GM19463 (cell line): ENCODE measurements around the gene SPATA31E1.
"Not testable (repeated sequence)": the region's sequence is repeated elsewhere in the genome, so short reads cannot be mapped to it uniquely, and the experiment has no call there.

Source experiments
- ATAC-seq: cut with Tn5 transposase; IDR thresholded peaks from one replicate; pipeline ENCODE4 v1.9.1; 2021; ENCODE audit warnings: mild to moderate bottlenecking, moderate library complexity; ENCODE audit not compliant: unreplicated experiment

SPATA31E1 gene

DNA sequence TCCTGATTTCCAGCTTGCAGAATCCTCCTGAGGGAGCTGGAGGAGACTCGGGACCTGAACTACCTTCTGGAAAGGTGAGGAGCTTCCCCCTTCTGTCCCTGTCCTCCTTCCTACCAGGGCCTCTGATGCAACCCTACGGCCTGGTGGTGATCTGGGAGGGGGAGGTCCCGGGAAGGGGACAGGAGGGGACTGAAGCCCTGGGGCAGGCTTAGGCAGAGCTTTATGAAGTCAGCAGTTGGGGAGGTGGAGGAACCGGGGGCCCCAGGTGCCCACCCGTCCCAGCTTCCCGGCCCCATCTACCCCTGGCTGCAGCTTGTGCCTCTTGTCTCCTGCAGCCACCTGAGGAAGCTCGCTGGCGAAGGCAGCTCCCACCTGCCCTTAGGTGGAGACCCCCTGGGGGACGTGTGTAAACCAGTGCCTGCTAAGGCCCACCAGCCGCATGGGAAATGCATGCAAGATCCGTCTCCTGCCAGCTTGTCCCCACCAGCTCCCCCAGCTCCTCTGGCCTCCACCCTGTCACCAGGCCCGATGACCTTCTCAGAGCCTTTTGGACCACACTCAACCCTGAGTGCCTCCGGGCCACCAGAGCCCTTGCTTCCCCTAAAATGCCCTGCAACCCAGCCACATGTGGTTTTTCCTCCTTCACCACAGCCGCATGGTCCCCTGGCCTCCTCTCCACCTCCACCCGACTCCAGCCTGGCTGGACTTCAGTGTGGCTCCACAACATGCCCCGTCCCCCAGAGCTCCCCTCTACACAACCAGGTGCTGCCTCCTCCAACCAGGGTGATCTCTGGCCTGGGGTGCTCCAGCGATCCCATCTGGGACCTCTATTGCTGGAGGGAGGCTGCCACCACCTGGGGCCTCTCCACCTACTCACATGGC lies 2.1 kb downstream of the SPATA31E1 start:
- ATAC-seq: no peak

DNA sequence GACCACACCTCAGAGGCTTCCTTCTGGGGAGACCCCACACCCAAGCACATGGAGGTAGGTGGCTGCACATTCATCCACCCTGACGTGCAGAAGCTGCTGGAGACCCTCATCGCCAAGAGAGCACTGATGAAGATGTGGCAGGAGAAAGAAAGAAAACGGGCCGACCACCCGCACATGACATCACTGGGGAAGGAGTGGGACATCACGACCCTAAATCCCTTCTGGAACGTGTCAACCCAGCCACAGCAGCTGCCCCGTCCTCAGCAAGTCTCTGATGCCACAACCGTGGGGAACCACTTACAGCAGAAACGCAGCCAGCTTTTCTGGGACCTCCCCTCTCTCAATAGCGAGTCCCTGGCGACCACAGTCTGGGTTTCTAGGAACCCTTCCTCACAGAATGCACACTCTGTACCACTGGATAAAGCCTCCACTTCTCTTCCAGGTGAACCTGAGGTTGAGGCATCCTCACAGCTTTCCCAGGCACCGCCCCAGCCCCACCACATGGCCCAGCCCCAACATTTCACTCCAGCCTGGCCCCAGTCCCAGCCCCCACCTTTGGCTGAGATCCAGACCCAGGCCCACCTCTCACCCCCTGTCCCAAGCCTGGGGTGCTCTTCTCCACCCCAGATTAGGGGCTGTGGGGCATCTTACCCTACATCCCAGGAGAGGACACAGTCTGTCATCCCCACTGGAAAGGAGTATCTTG lies 3.0 kb downstream of the SPATA31E1 start:
- ATAC-seq: no peak

DNA sequence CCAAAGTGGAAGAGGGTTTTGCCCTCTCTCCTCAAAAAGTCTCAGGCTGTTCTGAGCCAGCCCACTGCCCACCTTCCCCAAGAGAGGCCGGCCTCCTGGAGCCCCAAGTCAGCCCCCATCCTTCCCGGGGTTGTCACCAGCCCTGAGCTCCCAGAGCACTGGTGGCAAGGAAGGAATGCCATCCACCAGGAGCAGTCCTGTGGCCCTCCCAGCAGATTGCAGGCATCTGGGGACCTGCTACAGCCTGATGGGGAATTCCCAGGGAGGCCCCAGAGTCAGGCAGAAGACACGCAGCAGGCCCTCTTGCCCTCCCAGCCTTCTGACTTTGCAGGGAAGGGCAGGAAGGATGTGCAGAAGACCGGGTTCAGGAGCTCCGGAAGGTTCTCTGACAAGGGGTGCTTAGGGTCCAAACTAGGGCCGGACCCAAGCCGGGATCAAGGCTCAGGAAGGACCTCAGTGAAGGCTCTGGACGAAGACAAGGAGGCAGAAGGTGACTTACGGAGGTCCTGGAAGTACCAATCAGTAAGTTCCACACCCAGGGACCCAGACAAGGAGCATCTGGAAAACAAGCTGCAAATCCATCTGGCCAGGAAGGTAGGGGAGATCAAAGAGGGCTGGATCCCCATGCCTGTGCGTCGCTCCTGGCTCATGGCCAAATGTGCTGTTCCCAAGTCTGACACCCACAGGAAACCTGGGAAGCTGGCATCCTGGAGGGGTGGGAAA lies 3.7 kb downstream of the SPATA31E1 start:
- no peak for ATAC-seq

DNA sequence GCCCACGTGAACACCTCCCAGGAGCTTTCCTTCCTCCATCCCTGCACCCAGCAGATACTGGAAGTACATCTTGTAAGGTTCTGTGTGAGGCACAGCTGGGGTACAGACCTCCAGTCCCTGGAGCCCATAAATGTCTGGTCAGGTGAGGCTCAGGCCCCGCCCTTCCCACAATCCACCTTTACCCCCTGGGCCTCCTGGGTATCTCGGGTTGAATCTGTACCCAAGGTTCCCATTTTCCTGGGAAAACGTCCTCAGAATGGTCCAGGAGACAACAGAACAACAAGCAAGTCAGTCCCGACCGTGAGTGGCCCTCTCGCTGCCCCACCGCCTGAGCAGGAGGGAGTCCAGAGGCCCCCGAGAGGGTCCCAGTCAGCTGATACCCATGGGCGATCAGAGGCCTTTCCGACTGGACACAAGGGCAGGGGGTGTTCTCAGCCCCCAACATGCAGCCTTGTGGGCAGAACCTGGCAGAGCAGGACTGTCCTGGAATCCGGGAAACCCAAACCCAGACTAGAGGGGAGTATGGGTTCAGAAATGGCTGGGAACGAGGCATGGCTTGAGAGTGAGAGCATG lies 4.3 kb downstream of the SPATA31E1 start:
- no peak for ATAC-seq

DNA sequence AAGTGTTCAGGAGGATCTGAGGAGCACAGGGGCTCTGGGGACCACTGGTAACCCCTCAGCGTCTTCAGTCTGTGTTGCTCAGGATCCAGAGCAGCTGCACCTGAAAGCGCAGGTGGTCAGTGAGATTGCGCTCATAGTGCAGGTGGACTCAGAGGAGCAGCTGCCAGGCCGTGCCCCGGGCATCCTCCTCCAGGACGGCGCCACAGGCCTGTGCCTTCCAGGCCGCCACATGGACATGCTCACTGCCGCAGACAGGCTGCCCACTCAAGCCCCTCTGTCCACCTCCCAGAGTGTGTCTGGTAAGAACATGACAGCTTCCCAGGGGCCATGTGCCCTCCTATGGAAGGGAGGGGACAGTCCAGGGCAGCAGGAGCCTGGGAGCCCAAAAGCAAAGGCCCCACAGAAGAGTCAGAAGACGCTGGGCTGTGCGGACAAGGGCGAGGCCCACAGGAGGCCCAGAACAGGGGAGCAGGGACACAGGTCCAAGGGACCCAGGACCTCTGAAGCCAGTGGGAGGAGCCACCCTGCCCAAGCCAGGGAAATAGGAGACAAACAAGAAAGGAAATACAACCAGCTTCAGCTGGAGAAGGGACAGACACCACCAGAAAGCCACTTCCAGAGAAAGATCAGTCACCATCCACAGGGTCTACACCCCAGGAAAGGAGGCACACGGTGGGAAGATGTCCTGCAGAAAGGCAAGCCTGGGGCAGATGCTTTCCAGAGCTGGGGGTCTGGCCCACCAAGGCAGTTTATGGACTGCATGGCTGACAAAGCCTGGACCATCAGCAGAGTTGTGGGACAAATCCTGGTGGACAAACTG lies 5.2 kb downstream of the SPATA31E1 start:
- no peak for ATAC-seq

DNA sequence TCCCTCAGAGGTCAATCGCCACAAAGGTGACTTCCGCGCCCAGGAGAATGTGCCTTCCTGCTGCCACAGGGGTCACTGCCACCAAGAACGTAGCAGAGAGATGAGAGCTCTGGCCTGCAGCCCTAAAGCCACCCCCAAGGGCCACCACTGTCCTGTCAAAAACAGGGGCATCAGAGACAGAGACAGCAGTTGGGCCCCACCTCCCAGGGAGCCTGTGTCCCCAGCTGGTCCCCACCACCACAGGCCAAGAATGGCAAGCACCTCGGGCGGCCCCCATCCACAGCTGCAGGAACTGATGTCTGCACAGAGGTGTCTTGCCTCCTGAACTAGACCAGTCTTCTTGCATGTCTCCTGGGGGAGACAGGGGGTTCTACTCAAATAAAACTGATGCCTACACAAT lies 5.8 kb downstream of the SPATA31E1 start:
- no peak for ATAC-seq

DNA sequence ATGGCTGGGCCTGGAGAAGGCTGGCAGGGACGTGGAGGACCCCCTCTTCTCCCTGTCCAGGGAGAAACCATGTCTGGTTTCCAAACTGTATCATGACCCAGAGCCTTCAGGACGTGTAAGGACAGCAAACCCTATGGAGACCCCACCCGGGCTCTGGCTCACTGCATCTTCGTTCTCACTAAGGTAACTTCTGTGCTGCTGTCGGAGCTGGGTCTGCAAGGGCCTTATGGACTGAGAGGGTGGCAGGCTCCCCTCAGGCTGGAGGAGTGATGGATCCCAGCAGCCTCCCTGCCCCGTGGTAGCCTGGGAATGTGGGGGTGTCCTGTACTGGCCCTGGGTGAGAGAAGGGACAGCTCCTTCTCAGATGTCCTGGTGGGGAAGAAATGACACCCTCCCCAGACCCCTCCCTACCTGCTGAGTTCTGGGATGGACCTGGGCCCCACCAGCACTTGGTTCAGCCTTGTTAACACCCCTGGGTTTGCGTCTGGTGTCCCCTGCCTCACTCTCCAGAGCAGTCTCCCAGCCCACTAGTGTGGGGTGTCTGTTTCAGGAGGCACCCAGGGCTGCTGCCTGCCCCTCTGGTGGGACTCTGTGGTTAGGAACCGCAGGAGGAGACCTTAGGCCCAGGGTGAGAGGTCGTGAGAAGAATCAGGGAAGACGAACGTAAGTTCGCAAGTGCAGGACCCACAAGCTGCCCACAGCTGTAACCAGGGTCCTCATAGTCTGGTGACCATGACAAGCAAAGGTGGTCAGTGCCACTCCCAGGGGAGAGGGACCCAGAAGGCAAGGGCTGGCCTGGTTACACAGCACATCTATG lies 6.6 kb downstream of the SPATA31E1 start:
- no peak for ATAC-seq

DNA sequence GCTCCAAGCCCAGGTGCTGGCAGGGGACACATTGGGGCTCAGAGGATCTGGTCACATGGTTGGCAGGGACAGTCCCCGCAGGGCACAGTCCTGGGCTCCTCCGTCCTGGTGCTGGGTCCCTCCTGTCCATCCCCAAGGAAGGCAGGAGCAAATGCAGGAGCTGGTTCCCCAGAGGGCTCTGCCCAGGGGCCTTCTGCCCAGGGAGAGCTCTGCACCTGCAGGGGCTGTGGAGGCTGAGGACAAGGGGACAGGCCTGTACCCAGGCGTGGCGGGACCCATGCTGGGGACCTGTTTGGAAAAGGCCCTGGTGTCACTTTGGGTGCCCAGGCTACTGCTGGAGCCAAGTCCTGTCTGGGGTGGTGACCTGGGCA lies 7.2 kb downstream of the SPATA31E1 start:
- ATAC-seq: no peak

DNA sequence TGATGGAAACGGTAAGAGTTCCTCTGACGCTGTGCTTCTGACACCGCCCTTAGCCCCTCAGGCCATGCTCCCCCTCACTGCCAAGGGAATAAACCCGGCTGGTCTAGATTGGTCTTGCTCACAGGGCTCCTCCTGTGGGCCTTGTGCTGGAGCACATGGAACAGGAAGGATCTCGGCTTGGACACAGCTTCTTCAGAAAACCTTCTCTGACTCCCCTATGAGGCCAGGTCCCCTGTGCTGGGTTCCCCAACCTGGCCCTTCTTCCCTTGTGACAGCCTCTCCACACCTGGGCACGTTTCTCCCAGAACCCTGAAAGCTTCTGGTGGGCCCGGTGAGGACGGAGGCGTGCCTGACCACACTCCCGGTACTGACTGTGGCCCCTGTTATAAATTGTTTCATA lies 8.2 kb downstream of the SPATA31E1 start:
- ATAC-seq: no peak

DNA sequence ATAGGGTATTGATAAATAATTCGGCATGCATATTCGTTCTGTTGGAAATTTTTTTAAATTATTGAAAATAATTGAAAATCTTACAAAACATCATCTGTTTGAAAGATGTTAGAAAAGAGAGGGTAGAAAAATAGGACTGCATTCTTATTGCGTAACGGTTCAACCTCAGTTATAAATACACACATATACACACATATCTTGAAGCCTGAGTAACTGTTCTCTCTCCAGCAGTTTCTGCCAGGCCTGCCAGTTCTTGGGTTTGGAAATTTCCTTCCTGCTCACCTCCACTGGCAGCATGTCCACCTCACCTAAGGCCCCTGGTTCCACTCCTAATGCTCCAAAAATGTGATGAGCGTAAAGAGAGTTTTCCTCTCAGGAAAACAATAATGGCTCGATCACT lies 9.1 kb downstream of the SPATA31E1 start:
- ATAC-seq: no peak

DNA sequence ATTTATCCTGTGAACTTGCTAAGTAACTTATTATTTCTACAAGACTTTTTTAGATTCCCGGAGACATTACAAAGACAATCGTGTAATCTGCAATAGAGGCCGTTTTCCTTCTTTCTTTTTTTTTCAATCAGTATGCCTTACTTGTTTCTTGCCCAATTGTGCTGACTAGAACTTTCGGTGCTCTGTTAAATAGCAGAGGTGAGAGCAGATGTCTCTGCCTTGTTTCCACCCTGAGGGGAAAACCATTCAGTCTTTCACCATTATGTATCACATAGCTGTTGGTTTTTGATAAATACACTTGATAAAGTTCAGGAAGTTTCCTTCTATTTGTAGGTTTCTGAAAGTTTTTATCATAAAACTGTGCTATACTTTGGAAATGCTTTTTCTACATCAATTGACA lies 10.3 kb downstream of the SPATA31E1 start:
- ATAC-seq: no peak

DNA sequence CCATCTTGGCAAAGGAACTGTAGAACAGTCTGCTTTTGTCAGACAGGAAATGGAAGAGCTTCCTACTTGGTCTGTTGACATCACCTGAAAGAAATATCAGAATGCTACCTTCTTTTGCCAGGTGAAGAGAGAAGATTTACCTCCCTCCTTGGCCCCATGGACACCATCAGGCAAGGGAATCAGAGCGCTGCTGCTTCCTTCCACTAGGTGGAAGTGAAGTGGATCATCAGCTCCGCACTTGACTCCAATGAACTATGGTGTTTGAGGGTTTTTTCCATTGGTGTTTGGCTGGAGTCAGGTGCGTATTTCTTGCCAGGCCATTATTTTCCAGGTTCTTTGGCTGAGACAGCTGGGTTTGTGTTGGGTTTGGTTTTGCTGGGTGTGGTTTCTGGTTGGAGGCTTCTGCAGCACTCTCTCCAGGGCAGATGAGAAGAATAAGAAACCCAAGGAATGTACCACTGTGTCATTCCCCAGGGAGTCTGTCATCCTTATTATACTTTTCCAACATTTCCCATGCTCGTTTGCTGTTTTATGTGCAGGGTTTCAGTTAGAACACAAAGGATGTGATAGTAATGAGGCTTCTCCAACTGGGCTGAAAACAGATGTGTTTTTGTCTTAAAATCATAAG lies 12.4 kb downstream of the SPATA31E1 start:
- no peak for ATAC-seq

DNA sequence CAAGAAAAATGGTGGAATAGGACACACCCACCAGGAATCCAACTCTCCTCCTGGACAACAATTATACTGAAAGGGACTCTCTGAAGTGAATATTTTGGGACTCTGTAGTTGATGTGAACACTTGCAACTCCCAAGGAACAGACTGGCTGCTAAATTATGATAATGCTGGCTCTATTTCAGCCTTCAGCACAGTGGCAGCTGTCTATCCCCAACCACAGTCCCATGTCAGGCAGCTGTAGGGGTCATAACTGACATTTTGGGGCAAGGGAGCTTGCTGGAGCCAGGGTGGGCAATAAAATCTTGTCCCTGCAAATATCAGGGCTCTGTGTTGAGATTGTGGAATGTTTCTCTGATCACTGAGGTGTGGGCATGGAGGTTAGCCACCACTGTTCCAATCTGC lies 14.2 kb downstream of the SPATA31E1 start:
- ATAC-seq: no peak

DNA sequence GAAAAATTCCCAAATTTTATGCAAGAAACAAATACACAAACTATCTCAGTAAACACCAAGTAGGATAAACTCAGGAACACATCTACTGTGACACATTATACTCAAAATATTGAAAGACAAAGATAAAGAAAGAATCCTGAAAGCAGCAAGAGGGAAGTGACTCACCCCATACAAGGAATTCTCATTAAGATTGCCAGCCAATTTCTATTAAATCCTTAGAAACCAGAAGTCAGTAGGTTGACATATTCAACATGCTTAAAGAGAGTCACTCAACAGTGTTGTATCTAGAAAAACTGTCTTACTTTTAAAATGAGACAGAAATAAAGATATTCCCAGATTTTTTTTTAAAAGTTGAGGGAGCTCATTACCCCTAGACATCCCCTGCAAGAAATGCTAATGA lies 15.5 kb downstream of the SPATA31E1 start:
- ATAC-seq: no peak

DNA sequence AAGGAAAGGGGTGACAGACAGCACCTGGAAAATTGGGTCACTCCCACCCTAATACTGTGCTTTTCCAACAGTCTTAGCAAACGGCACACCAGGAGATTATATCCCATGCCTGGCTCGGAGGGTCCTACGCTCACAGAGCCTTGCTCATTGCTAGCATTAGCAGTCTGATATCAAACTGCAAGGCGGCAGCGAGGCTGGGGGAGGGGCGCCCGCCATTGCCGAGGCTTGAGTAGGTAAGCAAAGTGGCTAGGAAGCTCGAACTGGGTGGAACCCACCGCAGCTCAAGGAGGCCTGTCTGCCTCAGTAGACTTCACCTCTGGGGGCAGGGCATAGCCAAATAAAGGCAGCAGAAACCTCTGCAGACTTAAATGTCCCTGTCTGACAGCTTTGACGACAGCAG lies 19.7 kb downstream of the SPATA31E1 start:
- not testable (repeated sequence) for ATAC-seq

DNA sequence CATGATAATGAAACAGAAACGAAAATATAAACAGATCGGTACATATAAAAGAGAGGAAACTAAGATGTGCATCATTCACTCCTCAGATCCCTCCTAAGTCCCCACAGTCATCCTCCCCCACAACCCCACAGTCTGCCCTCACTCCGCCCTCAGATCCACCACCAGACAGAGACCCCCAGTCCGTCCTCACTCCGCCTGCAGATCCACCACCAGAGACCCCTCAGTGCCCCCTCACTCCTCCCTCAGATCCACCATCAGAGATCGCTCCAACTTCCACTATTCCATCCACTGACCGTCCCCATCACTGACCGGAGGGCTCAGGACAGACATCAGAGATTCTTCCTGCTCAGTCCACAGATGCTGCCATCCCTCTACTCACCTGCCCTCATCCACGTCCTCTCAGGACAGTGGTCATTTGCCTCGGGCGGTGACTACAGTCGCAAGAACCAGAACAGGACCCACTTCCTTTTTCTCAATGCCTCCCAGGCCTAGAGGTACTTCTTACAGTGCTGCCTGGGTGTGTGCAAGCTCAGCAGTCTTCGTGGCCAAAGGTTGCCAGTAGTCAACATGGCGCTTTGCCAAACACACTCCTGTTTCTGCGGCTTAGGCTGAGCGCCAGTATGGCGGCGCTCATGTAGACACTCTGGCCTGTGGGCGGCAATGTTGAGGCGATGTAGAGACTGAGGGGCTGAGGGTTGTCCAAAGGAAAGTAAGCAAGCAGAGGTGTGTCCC lies 26.8 kb downstream of the SPATA31E1 start:
- ATAC-seq: no peak

DNA sequence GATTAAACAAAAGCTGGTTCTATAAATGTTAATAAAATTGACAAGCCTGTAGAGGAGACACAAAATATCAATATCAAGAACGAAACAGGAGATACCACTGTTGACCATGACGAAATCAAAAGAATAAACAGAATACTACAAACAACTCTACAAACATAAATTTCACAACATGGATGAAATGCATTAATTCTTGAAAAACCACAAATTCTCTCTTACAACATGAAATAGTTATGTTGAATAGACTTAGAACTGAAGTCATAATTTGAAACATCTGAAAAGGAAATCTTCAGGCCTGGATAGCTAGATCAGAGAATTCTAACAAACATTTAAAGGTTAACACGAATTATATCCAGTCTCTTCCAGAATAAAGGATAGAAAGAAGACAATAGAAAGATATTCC lies 28.1 kb downstream of the SPATA31E1 start:
- no peak for ATAC-seq

DNA sequence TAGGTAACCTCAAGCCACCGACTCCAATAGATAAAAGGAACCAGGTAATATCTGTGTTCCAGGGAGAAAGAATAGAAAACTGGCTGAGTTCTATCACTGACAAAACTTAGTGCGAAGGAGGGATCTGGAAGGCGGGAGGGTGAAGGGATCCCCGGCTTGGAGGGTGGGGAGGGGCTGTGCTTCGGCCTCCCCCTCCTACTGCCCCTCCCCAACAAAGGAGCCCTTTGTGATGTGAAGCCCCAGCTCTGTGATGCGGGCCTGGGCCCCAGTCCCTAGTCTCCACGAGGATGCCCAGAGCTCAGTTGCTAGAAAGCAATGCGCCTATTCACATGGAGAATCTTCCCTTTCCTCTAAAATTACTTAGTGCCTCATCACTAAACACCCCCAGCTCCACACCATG lies 35.0 kb downstream of the SPATA31E1 start, which contains the start of gene SPATA31C1:
TSS of gene SPATA31C1 (plus strand) at position 301 of the 400 bp plus-strand sequence.
- ATAC-seq: not testable (repeated sequence)
